ENCODE data around the gene PGAP3.

- no peak for TF ChIP-seq CTCF (IDR thresholded peaks at IDR 0.05; ENCODE audit: low read length)
- no peak for TF ChIP-seq EZH2 (IDR thresholded peaks at IDR 0.05; ENCODE audit: borderline replicate concordance, low read length)
Observed at GRCh38 chr17:39677072-39677471, 10.8 kb downstream of the PGAP3 start.
